SK-N-SH treated with all-trans-retinoic acid at 6 μM for 48 hours (cell line): ENCODE results near the gene RPE.

Experiments used
- ATAC-seq: fragments of 200-7000 bp; cut with Tn5 transposase; 3 replicates; pipeline ENCODE4 v1.9.1; 2020; ENCODE audit warnings: mild to moderate bottlenecking, moderate library complexity
- ARNTL ChIP-seq: fragments of 450-650 bp; formaldehyde crosslinking; IDR thresholded peaks from 2 replicates; pipeline ENCODE4 v1.5.0; 2020; ENCODE audit warnings: low read depth, mild to moderate bottlenecking, moderate library complexity, borderline replicate concordance
- BACH2 ChIP-seq: fragments of 250-450 bp; sonication (Bioruptor Pico); IDR thresholded peaks from 2 replicates; pipeline ENCODE4 v1.9.0; 2021; ENCODE audit warnings: mild to moderate bottlenecking, borderline replicate concordance
- CSDC2 ChIP-seq: fragments of 250-450 bp; sonication (Bioruptor Pico); IDR thresholded peaks from 2 replicates; pipeline ENCODE4 v1.5.0; 2020; ENCODE audit warnings: mild to moderate bottlenecking, moderate library complexity
- CSRNP3 ChIP-seq: fragments of 250-450 bp; sonication (Bioruptor Pico); IDR thresholded peaks from 2 replicates; pipeline ENCODE4 v1.5.1; 2021; ENCODE audit warnings: mild to moderate bottlenecking, moderate library complexity
- ESRRG ChIP-seq: fragments of 250-450 bp; sonication (Bioruptor Pico); IDR thresholded peaks from 2 replicates; pipeline ENCODE4 v1.6.1; 2021; ENCODE audit warnings: mild to moderate bottlenecking
- GLIS3 ChIP-seq: fragments of 250-450 bp; sonication (Bioruptor Pico); IDR thresholded peaks from 2 replicates; pipeline ENCODE4 v1.5.0; 2020; ENCODE audit warnings: mild to moderate bottlenecking, moderate library complexity
- ISL1 ChIP-seq: fragments of 250-450 bp; sonication (Bioruptor Pico); IDR thresholded peaks from 2 replicates; pipeline ENCODE4 v2.1.2; 2022; ENCODE audit warnings: mild to moderate bottlenecking, moderate library complexity
- OSR1 ChIP-seq: fragments of 250-450 bp; sonication (Bioruptor Pico); IDR thresholded peaks from 2 replicates; pipeline ENCODE4 v1.8.0; 2022; ENCODE audit warnings: moderate library complexity, mild to moderate bottlenecking, inconsistent platforms
- PPARA ChIP-seq: fragments of 250-450 bp; sonication (Bioruptor Pico); IDR thresholded peaks from 2 replicates; pipeline ENCODE4 v1.5.0; 2020; ENCODE audit warnings: mild to moderate bottlenecking, borderline replicate concordance
- SNAI2 ChIP-seq: fragments of 250-450 bp; sonication (Bioruptor Pico); IDR thresholded peaks from 2 replicates; pipeline ENCODE4 v1.5.0; 2020; ENCODE audit warnings: mild to moderate bottlenecking, moderate library complexity
- TCF4 ChIP-seq: fragments of 250-450 bp; sonication (Bioruptor Pico); IDR thresholded peaks from 2 replicates; pipeline ENCODE4 v1.8.0; 2021; ENCODE audit warnings: mild to moderate bottlenecking, moderate library complexity, borderline replicate concordance
- TOX ChIP-seq: fragments of 250-450 bp; sonication (Bioruptor Pico); IDR thresholded peaks from 2 replicates; pipeline ENCODE4 v1.8.0; 2021; ENCODE audit warnings: mild to moderate bottlenecking, moderate library complexity, borderline replicate concordance
- ZC3H10 ChIP-seq: fragments of 250-450 bp; sonication (Bioruptor Pico); IDR thresholded peaks from 2 replicates; pipeline ENCODE4 v1.5.1; 2021; ENCODE audit warnings: mild to moderate bottlenecking, moderate library complexity
- ZFP3 ChIP-seq: fragments of 250-450 bp; sonication (Bioruptor Pico); IDR thresholded peaks from 2 replicates; pipeline ENCODE4 v1.5.0; 2020; ENCODE audit warnings: mild to moderate bottlenecking, moderate library complexity
- ZFP30 ChIP-seq: fragments of 450-650 bp; formaldehyde crosslinking; IDR thresholded peaks from 2 replicates; pipeline ENCODE4 v1.5.0; 2022; ENCODE audit warnings: mild to moderate bottlenecking, moderate library complexity
- ZNF565 ChIP-seq: fragments of 450-650 bp; formaldehyde crosslinking; conservative IDR thresholded peaks from 2 replicates; pipeline ENCODE4 v1.5.0; 2020; ENCODE audit warnings: low read depth, mild to moderate bottlenecking, moderate library complexity
- ZNF70 ChIP-seq: fragments of 450-650 bp; formaldehyde crosslinking; IDR thresholded peaks from 2 replicates; pipeline ENCODE4 v1.5.0; 2020; ENCODE audit warnings: mild to moderate bottlenecking, moderate library complexity
- ZNF8 ChIP-seq: fragments of 450-650 bp; formaldehyde crosslinking; IDR thresholded peaks from 2 replicates; pipeline ENCODE4 v1.5.0; 2020; ENCODE audit warnings: mild to moderate bottlenecking, moderate library complexity
- TF ChIP-seq, protein P1 (sequence below): fragments of 250-450 bp; sonication (Bioruptor Pico); IDR thresholded peaks from 2 replicates; pipeline ENCODE4 v1.5.0; 2020; ENCODE audit warnings: mild to moderate bottlenecking, moderate library complexity
- TF ChIP-seq, protein P2 (sequence below): fragments of 250-450 bp; sonication (Bioruptor Pico); IDR thresholded peaks from 2 replicates; pipeline ENCODE4 v1.8.0; 2020; ENCODE audit warnings: mild to moderate bottlenecking, moderate library complexity, borderline replicate concordance
- TF ChIP-seq, protein P3 (sequence below): fragments of 250-450 bp; sonication (Bioruptor Pico); IDR thresholded peaks from 2 replicates; pipeline ENCODE4 v1.5.1; 2020; ENCODE audit warnings: low read depth, mild to moderate bottlenecking, moderate library complexity
- TF ChIP-seq, protein P4 (sequence below): fragments of 250-450 bp; sonication (Bioruptor Pico); IDR thresholded peaks from 2 replicates; pipeline ENCODE4 v1.8.0; 2021; ENCODE audit warnings: low read depth, mild to moderate bottlenecking, moderate library complexity, borderline replicate concordance

RPE gene

GRCh38 chr2:209988010-209988409 lies 14.4 kb upstream of the RPE start:
- no peak for ATAC-seq
- no peak for TF ChIP-seq SNAI2 (CRISPR knock-in tag)
- TF ChIP-seq, protein P1, sequence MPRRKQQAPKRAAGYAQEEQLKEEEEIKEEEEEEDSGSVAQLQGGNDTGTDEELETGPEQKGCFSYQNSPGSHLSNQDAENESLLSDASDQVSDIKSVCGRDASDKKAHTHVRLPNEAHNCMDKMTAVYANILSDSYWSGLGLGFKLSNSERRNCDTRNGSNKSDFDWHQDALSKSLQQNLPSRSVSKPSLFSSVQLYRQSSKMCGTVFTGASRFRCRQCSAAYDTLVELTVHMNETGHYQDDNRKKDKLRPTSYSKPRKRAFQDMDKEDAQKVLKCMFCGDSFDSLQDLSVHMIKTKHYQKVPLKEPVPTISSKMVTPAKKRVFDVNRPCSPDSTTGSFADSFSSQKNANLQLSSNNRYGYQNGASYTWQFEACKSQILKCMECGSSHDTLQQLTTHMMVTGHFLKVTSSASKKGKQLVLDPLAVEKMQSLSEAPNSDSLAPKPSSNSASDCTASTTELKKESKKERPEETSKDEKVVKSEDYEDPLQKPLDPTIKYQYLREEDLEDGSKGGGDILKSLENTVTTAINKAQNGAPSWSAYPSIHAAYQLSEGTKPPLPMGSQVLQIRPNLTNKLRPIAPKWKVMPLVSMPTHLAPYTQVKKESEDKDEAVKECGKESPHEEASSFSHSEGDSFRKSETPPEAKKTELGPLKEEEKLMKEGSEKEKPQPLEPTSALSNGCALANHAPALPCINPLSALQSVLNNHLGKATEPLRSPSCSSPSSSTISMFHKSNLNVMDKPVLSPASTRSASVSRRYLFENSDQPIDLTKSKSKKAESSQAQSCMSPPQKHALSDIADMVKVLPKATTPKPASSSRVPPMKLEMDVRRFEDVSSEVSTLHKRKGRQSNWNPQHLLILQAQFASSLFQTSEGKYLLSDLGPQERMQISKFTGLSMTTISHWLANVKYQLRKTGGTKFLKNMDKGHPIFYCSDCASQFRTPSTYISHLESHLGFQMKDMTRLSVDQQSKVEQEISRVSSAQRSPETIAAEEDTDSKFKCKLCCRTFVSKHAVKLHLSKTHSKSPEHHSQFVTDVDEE (CRISPR knock-in tag): no peak
- TF ChIP-seq ARNTL (CRISPR knock-in tag): no peak
- no peak for TF ChIP-seq ZC3H10 (CRISPR knock-in tag)
- TF ChIP-seq BACH2 (CRISPR knock-in tag): no peak
- no peak for TF ChIP-seq TOX (CRISPR knock-in tag)
- TF ChIP-seq ZFP3 (CRISPR knock-in tag): no peak
- TF ChIP-seq ESRRG (CRISPR knock-in tag): no peak
- no peak for TF ChIP-seq CSRNP3 (CRISPR knock-in tag)
- no peak for TF ChIP-seq CSDC2 (CRISPR knock-in tag)
- TF ChIP-seq, protein P2, sequence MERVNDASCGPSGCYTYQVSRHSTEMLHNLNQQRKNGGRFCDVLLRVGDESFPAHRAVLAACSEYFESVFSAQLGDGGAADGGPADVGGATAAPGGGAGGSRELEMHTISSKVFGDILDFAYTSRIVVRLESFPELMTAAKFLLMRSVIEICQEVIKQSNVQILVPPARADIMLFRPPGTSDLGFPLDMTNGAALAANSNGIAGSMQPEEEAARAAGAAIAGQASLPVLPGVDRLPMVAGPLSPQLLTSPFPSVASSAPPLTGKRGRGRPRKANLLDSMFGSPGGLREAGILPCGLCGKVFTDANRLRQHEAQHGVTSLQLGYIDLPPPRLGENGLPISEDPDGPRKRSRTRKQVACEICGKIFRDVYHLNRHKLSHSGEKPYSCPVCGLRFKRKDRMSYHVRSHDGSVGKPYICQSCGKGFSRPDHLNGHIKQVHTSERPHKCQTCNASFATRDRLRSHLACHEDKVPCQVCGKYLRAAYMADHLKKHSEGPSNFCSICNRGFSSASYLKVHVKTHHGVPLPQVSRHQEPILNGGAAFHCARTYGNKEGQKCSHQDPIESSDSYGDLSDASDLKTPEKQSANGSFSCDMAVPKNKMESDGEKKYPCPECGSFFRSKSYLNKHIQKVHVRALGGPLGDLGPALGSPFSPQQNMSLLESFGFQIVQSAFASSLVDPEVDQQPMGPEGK: no peak
- no peak for TF ChIP-seq ISL1 (CRISPR knock-in tag)
- TF ChIP-seq ZNF8 (CRISPR knock-in tag): no peak
- TF ChIP-seq, protein P3, sequence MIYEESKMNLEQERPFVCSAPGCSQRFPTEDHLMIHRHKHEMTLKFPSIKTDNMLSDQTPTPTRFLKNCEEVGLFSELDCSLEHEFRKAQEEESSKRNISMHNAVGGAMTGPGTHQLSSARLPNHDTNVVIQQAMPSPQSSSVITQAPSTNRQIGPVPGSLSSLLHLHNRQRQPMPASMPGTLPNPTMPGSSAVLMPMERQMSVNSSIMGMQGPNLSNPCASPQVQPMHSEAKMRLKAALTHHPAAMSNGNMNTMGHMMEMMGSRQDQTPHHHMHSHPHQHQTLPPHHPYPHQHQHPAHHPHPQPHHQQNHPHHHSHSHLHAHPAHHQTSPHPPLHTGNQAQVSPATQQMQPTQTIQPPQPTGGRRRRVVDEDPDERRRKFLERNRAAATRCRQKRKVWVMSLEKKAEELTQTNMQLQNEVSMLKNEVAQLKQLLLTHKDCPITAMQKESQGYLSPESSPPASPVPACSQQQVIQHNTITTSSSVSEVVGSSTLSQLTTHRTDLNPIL: no peak
- no peak for TF ChIP-seq PPARA (CRISPR knock-in tag)
- TF ChIP-seq GLIS3: no peak
- no peak for TF ChIP-seq TCF4 (CRISPR knock-in tag)
- TF ChIP-seq ZNF70: no peak
- TF ChIP-seq OSR1 (CRISPR knock-in tag): no peak
- TF ChIP-seq, all 23 proteins: peak for 0

- no peak for ATAC-seq
- TF ChIP-seq ZNF565 (no peak), SNAI2 (CRISPR knock-in tag) (no peak), PPARA (CRISPR knock-in tag) (no peak)
Measured at GRCh38 chr2:209990838-209991237, 11.6 kb upstream of the RPE start.

DNA sequence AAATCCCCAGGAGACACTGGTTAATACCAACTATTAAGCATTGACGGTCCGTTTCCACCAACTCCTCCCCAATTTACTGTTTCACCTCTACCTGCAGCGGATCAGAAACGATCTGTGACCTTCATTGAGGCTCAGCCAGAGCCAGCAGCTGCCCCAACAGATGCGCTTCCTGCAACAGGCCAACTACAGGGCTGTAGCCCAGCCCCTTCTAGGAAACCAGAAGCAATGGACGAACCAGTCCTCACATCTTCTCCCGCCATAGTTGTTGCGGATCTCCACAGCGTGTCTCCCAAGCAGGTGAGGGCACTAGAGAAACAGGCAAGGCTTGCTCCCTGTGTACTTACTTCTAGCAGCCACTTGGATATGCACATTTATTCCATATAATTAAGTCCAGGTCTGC lies 8.5 kb upstream of the RPE start:
- TF ChIP-seq CSRNP3 (CRISPR knock-in tag) (no peak), PPARA (CRISPR knock-in tag) (no peak), ZNF70 (no peak), ZC3H10 (CRISPR knock-in tag) (no peak), SNAI2 (CRISPR knock-in tag) (no peak), TOX (CRISPR knock-in tag) (no peak), ZNF8 (CRISPR knock-in tag) (no peak), BACH2 (CRISPR knock-in tag) (no peak), TCF4 (CRISPR knock-in tag) (no peak), ZFP3 (CRISPR knock-in tag) (no peak), GLIS3 (no peak), ARNTL (CRISPR knock-in tag) (no peak), ESRRG (CRISPR knock-in tag) (no peak), CSDC2 (CRISPR knock-in tag) (no peak), ISL1 (CRISPR knock-in tag) (no peak), ZFP30 (CRISPR knock-in tag) (no peak)
- TF ChIP-seq, protein P3: no peak
- TF ChIP-seq, protein P4, sequence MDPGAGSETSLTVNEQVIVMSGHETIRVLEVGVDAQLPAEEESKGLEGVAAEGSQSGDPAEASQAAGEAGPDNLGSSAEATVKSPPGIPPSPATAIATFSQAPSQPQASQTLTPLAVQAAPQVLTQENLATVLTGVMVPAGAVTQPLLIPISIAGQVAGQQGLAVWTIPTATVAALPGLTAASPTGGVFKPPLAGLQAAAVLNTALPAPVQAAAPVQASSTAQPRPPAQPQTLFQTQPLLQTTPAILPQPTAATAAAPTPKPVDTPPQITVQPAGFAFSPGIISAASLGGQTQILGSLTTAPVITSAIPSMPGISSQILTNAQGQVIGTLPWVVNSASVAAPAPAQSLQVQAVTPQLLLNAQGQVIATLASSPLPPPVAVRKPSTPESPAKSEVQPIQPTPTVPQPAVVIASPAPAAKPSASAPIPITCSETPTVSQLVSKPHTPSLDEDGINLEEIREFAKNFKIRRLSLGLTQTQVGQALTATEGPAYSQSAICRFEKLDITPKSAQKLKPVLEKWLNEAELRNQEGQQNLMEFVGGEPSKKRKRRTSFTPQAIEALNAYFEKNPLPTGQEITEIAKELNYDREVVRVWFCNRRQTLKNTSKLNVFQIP (CRISPR knock-in tag): no peak
- TF ChIP-seq, protein P2: no peak
- ATAC-seq: no peak
